GM12878 (cell line): ENCODE measurements around the gene CD200R1.

Source experiments
- CTCF ChIP-seq, 3 experiments: IDR thresholded peaks in 2 of 3; conservative IDR thresholded peaks in 1 of 3; 2 replicates each; pipeline ENCODE4 v1.5.1; 2011; ENCODE audit warnings: low read depth in 3 of 3, low read length in 3 of 3, mild to moderate bottlenecking in 3 of 3, control low read depth in 2 of 3, moderate library complexity in 2 of 3, inconsistent platforms in 1 of 3, mixed read lengths in 1 of 3; ENCODE audit not compliant: control insufficient read depth in 2 of 3, insufficient read depth in 1 of 3; ENCODE audit errors: extremely low read depth in 1 of 3
- FOXK2 ChIP-seq: fragments of 450-650 bp; IDR thresholded peaks from 2 replicates; pipeline ENCODE4 v1.6.1; 2017; ENCODE audit warnings: mild to moderate bottlenecking, moderate library complexity
- HDAC6 ChIP-seq: fragments of 200-600 bp; sonication (generic); IDR thresholded peaks from one replicate; pipeline ENCODE4 v1.8.0; 2017; ENCODE audit warnings: antibody characterized with exemption; ENCODE audit not compliant: unreplicated experiment
- SRF ChIP-seq, 2 experiments: IDR thresholded peaks; 2 replicates each; pipeline ENCODE4 v1.6.1; 2011; ENCODE audit warnings: low read depth in 2 of 2, low read length in 2 of 2, mild to moderate bottlenecking in 1 of 2, moderate library complexity in 1 of 2
- ZNF274 ChIP-seq: IDR thresholded peaks from one replicate; pipeline ENCODE4 v1.8.0; 2011; ENCODE audit not compliant: insufficient read length, insufficient read depth

GRCh38 chr3:113021471-113021870 is 46.6 kb upstream of the CD200R1 start:
- TF ChIP-seq ZNF274: no peak
- TF ChIP-seq CTCF (IDR thresholded peaks at IDR 0.05 in 2 of 3, conservative IDR thresholded peaks at IDR 0.05 in 1 of 3; ENCODE audit: control insufficient read depth in 2 of 3, extremely low read depth in 1 of 3, insufficient read depth in 1 of 3, low read depth in 3 of 3, low read length in 3 of 3): no peak
- TF ChIP-seq SRF (IDR thresholded peaks at IDR 0.05; ENCODE audit: low read depth in 2 of 2, low read length in 2 of 2): no peak
- no peak for TF ChIP-seq FOXK2
- TF ChIP-seq HDAC6: no peak
